Osteocyte (in vitro differentiated cells): ENCODE measurements around the gene FHIP1A. TPM values are rescaled to one million over a fixed set of nuclear protein-coding genes. Genes with fewer than 3 reads are reported as not detected.

ENCODE experiments used
- DNase-seq: peaks from one replicate; pipeline ENCODE4 v3.0.0; 2021; ENCODE audit warnings: mixed read lengths; ENCODE audit not compliant: unreplicated experiment; ENCODE audit errors: extremely low spot score
- H3K27ac Mint-ChIP-seq: one replicate; pipeline ENCODE4 v1.8.0; 2021; ENCODE audit warnings: mild to moderate bottlenecking, mixed read lengths; ENCODE audit not compliant: unreplicated experiment
- H3K27me3 Mint-ChIP-seq: one replicate; pipeline ENCODE4 v1.8.0; 2021; ENCODE audit warnings: mixed read lengths; ENCODE audit not compliant: unreplicated experiment
- H3K36me3 Mint-ChIP-seq: one replicate; pipeline ENCODE4 v1.8.0; 2021; ENCODE audit warnings: mixed read lengths; ENCODE audit not compliant: unreplicated experiment
- H3K4me1 Mint-ChIP-seq: one replicate; pipeline ENCODE4 v1.8.0; 2021; ENCODE audit warnings: mixed read lengths; ENCODE audit not compliant: unreplicated experiment
- H3K4me3 Mint-ChIP-seq: one replicate; pipeline ENCODE4 v1.8.0; 2021; ENCODE audit warnings: mild to moderate bottlenecking, moderate library complexity, mixed read lengths; ENCODE audit not compliant: unreplicated experiment
- H3K9me3 Mint-ChIP-seq: one replicate; pipeline ENCODE4 v1.8.0; 2021; ENCODE audit warnings: mixed read lengths; ENCODE audit not compliant: unreplicated experiment
- CTCF ChIP-seq: fragments of 200-600 bp; sonication (generic); IDR thresholded peaks from 2 replicates; pipeline ENCODE4 v1.5.0; 2021; ENCODE audit warnings: antibody characterized with exemption, mild to moderate bottlenecking, moderate library complexity
- total RNA-seq: library from RNA; stranded (reverse); gene quantifications from 2 replicates; pipeline ENCODE4 v1.2.1, GENCODE V29; 2021

The FHIP1A gene
- total RNA-seq, 1 donor from 2014 or later, result 0.86 TPM

GRCh38 chr4:151438154-151438553, 29.2 kb downstream of the FHIP1A start:
- H3K4me3 Mint-ChIP-seq, result no peak overlapping the region
- no peak overlapping the region for H3K27ac Mint-ChIP-seq
- no peaks in the 10 kb centered on the region for H3K9me3 Mint-ChIP-seq
- no peaks in the 10 kb centered on the region for H3K27me3 Mint-ChIP-seq
- TF ChIP-seq CTCF, result no peak
- no peak for DNase-seq
- H3K36me3 Mint-ChIP-seq, result no peaks in the 10 kb centered on the region
- peaks cover 17% of the 10 kb centered on the region for H3K4me1 Mint-ChIP-seq

- Mint-ChIP-seq H3K9me3 (no peaks in the 10 kb centered on the region), H3K36me3 (no peaks in the 10 kb centered on the region), H3K4me3 (no peak overlapping the region), H3K27ac (no peak overlapping the region), H3K4me1 (peaks cover 16% of the 10 kb centered on the region), H3K27me3 (peaks cover 2% of the 10 kb centered on the region)
- no peak for DNase-seq
- TF ChIP-seq CTCF, result no peak
These were observed 30.3 kb downstream of the FHIP1A start for GRCh38 chr4:151439320-151439719.

- Mint-ChIP-seq H3K9me3 (no peaks in the 10 kb centered on the region), H3K4me1 (no peaks in the 10 kb centered on the region), H3K27me3 (peaks cover 2% of the 10 kb centered on the region), H3K27ac (no peak overlapping the region), H3K4me3 (no peak overlapping the region), H3K36me3 (no peaks in the 10 kb centered on the region)
- DNase-seq, result no peak
- no peak for TF ChIP-seq CTCF
These were observed 33.0 kb downstream of the FHIP1A start for GRCh38 chr4:151442002-151442401.

- H3K27me3 Mint-ChIP-seq, result peaks cover 2% of the 10 kb centered on the region
- no peak for TF ChIP-seq CTCF
These were observed 34.3 kb downstream of the FHIP1A start for GRCh38 chr4:151443247-151443646.

GRCh38 chr4:151443752-151444151, 34.8 kb downstream of the FHIP1A start:
- no peaks in the 10 kb centered on the region for H3K9me3 Mint-ChIP-seq
- no peak overlapping the region for H3K27ac Mint-ChIP-seq
- no peak overlapping the region for H3K4me3 Mint-ChIP-seq
- H3K27me3 Mint-ChIP-seq, result peaks cover 2% of the 10 kb centered on the region
- no peaks in the 10 kb centered on the region for H3K36me3 Mint-ChIP-seq
- DNase-seq, result no peak
- no peak for TF ChIP-seq CTCF
- no peaks in the 10 kb centered on the region for H3K4me1 Mint-ChIP-seq

More at GRCh38 chr4:151443247-151443646, 34.3 kb downstream of the FHIP1A start:
- no peak overlapping the region for H3K27ac Mint-ChIP-seq
- H3K9me3 Mint-ChIP-seq, result no peaks in the 10 kb centered on the region
- H3K36me3 Mint-ChIP-seq, result no peaks in the 10 kb centered on the region
- no peak for DNase-seq
- H3K4me1 Mint-ChIP-seq, result no peaks in the 10 kb centered on the region
- no peak overlapping the region for H3K4me3 Mint-ChIP-seq
